HCT116 (cell line): Measurements from ENCODE around the gene KCNV2. TPM values are rescaled to one million over a fixed set of nuclear protein-coding genes. Genes with fewer than 3 reads are reported as not detected.

ENCODE experiments used
- ATAC-seq: fragments of 200-7000 bp; cut with Tn5 transposase; 2 replicates; pipeline ENCODE4 v1.9.1; 2020; ENCODE audit warnings: mild to moderate bottlenecking, moderate library complexity
- BruUV-seq: library from RNA; stranded (reverse); fragments of 400-500 nt; replicated peaks from 2 replicates; lab custom pipeline; 2021; lab: Mats Ljungman, UMichigan
- CTCF ChIA-PET: fragments of 300-600 bp; sonication (Branson Sonifier 250); formaldehyde crosslinking; loops from one replicate; lab custom pipeline; 2021; ENCODE audit warnings: antibody characterized with exemption; lab: Charles Lee
- POLR2A ChIA-PET: fragments of 300-600, 350-600 bp; sonication (Branson Sonifier 250); formaldehyde crosslinking; loops from one replicate; lab custom pipeline; 2021; ENCODE audit warnings: antibody characterized with exemption; lab: Charles Lee
- RAD21 ChIA-PET, 2 experiments: fragments of 300-600 bp; sonication (Branson Sonifier 250); formaldehyde crosslinking; loops; one replicate each; lab custom pipeline; 2023; ENCODE audit warnings: low total read pairs in 2 of 2; ENCODE audit not compliant: uncharacterized antibody in 2 of 2, unreplicated experiment in 2 of 2, low non-redundant PET in 1 of 2; lab: Charles Lee
- DNase-seq: peaks from one replicate; pipeline ENCODE4 v3.0.0-alpha.2; 2010; ENCODE audit warnings: low read depth, low spot score
- H2AFZ ChIP-seq: fragments of 200-600 bp; shearing (Covaris generic), sonication (generic); 2 replicates; pipeline ENCODE4 v1.6.1; 2017; ENCODE audit warnings: low read depth, mixed run types, mixed read lengths, antibody characterized with exemption, low read length; ENCODE audit not compliant: poor library complexity, severe bottlenecking
- H3K27ac ChIP-seq: 2 replicates; pipeline ENCODE4 v1.5.1; 2012; ENCODE audit warnings: low read depth, low read length
- H3K27me3 ChIP-seq: fragments of 200-600 bp; sonication (generic); 2 replicates; pipeline ENCODE4 v1.6.1; 2016; ENCODE audit warnings: mixed run types, low read length, mixed read lengths; ENCODE audit not compliant: insufficient read depth
- H3K36me3 ChIP-seq, 2 experiments: fragments of 200-500 bp in 1 of 2; fragments of 200-600 bp in 1 of 2; sonication (Bioruptor generic) in 1 of 2; sonication (generic) in 1 of 2; 2 replicates each; pipeline versions ENCODE4 v1.5.1 to v1.6.1; 2014 to 2016; ENCODE audit warnings: low read length in 2 of 2, inconsistent platforms in 1 of 2, mixed read lengths in 1 of 2, mixed run types in 1 of 2; ENCODE audit not compliant: insufficient read depth in 2 of 2, control insufficient read depth in 1 of 2
- H3K4me1 ChIP-seq, 2 experiments: fragments of 200-600 bp in 1 of 2; sonication (generic) in 1 of 2; 2 replicates each; pipeline versions ENCODE4 v1.5.1 to v1.6.1; 2012 to 2017; ENCODE audit warnings: low read length in 2 of 2, inconsistent platforms in 1 of 2, mild to moderate bottlenecking in 1 of 2, mixed read lengths in 1 of 2, mixed run types in 1 of 2, moderate library complexity in 1 of 2; ENCODE audit not compliant: insufficient read depth in 2 of 2, control insufficient read depth in 1 of 2
- H3K4me2 ChIP-seq: fragments of 200-600 bp; sonication (generic); 2 replicates; pipeline ENCODE4 v1.6.1; 2017; ENCODE audit warnings: mixed run types, low read length, mixed read lengths
- H3K4me3 ChIP-seq, 2 experiments: fragments of 200-600 bp in 1 of 2; sonication (generic) in 1 of 2; replicated peaks in 1 of 2; 2 replicates each; pipeline ENCODE4 v1.5.1; 2011 to 2016; ENCODE audit warnings: low read length in 2 of 2, control low read depth in 1 of 2, low read depth in 1 of 2, mild to moderate bottlenecking in 1 of 2, mixed read lengths in 1 of 2, mixed run types in 1 of 2
- H3K79me2 ChIP-seq: fragments of 200-600 bp; sonication (generic); 2 replicates; pipeline ENCODE4 v1.6.1; 2017; ENCODE audit warnings: mild to moderate bottlenecking, mixed run types, low read length, moderate library complexity, mixed read lengths; ENCODE audit not compliant: insufficient read depth
- H3K9ac ChIP-seq: fragments of 200-600 bp; sonication (generic); 2 replicates; pipeline ENCODE4 v1.6.1; 2016; ENCODE audit warnings: low read length, mixed read lengths
- H3K9me2 ChIP-seq: fragments of 200-600 bp; sonication (generic), shearing (Covaris generic); 2 replicates; pipeline ENCODE4 v1.6.1; 2017; ENCODE audit warnings: mixed run types, mild to moderate bottlenecking, moderate library complexity; ENCODE audit not compliant: insufficient read depth
- H3K9me3 ChIP-seq, 2 experiments: fragments of 200-500 bp in 1 of 2; fragments of 200-600 bp in 1 of 2; sonication (Bioruptor generic) in 1 of 2; sonication (generic) in 1 of 2; 2 replicates each; pipeline ENCODE4 v1.6.1; 2014 to 2017; ENCODE audit warnings: low read length in 2 of 2, mixed read lengths in 2 of 2, inconsistent platforms in 1 of 2, low read depth in 1 of 2, mild to moderate bottlenecking in 1 of 2, mixed run types in 1 of 2, moderate library complexity in 1 of 2; ENCODE audit not compliant: control insufficient read depth in 1 of 2, insufficient read depth in 1 of 2
- H4K20me1 ChIP-seq: fragments of 200-600 bp; sonication (generic), shearing (Covaris generic); 2 replicates; pipeline ENCODE4 v1.6.1; 2017; ENCODE audit warnings: mixed run types, mild to moderate bottlenecking, moderate library complexity; ENCODE audit not compliant: insufficient read depth
- ATF3 ChIP-seq: IDR thresholded peaks from 2 replicates; pipeline ENCODE4 v1.6.1; 2012
- CEBPB ChIP-seq: IDR thresholded peaks from 2 replicates; pipeline ENCODE4 v1.6.1; 2012; ENCODE audit warnings: low read depth
- EZH2phosphoT487 ChIP-seq: fragments of 200-600 bp; IDR thresholded peaks from 2 replicates; pipeline ENCODE4 v1.6.1; 2018; ENCODE audit warnings: antibody characterized with exemption, borderline replicate concordance
- POLR2A ChIP-seq: IDR thresholded peaks from 2 replicates; pipeline ENCODE4 v1.7.0; 2011; ENCODE audit warnings: borderline replicate concordance; ENCODE audit not compliant: insufficient read depth, insufficient read length; ENCODE audit errors: extremely low read depth
- POLR2AphosphoS5 ChIP-seq: IDR thresholded peaks from 2 replicates; pipeline ENCODE4 v1.6.1; 2011; ENCODE audit warnings: mild to moderate bottlenecking, low read depth, low read length, moderate library complexity
- REST ChIP-seq: IDR thresholded peaks from 2 replicates; pipeline ENCODE4 v1.6.1; 2012; ENCODE audit warnings: low read depth
- SIN3A ChIP-seq: IDR thresholded peaks from 2 replicates; pipeline ENCODE4 v1.6.1; 2012; ENCODE audit warnings: low read depth
- ZFX ChIP-seq: fragments of 450-650 bp; IDR thresholded peaks from 2 replicates; pipeline ENCODE4 v1.6.1; 2017
- intact Hi-C: fragments of 100-400 bp; cut with micrococcal nuclease; formaldehyde crosslinking; loops from 2 replicates; pipeline ENCODE4 v1.10.0; 2022
- total RNA-seq: library from RNA; stranded (reverse); gene quantifications from one replicate; pipeline ENCODE4 v1.2.1, GENCODE V29; 2021; ENCODE audit not compliant: unreplicated experiment

The KCNV2 gene
- total RNA-seq, 1 experiment from 2014 or later = not detected

GRCh38 chr9:2730971-2731370 is 13.7 kb downstream of the KCNV2 start:
- Histone ChIP-seq H3K27me3 (no peaks in the 10 kb centered on the region), H3K9me2 (no peaks in the 10 kb centered on the region), H3K27ac (no peak overlapping the region), H3K9ac (no peak overlapping the region), H3K4me1 (peaks cover 0 to 15% of the 10 kb centered on the region in 2 experiments; a peak in 1 of 4 replicates), H3K4me2 (no peak overlapping the region), H3K9me3 (no peaks in the 10 kb centered on the region), H3K36me3 (no peaks in the 10 kb centered on the region), H2AFZ (no peak overlapping the region), H3K4me3 (no peak overlapping the region), H3K79me2 (no peaks in the 10 kb centered on the region), H4K20me1 (no peaks in the 10 kb centered on the region)
- no peak for ATAC-seq
- ChIA-PET POLR2A (no interaction called here), CTCF (no interaction called here), RAD21 (no interaction called here)
- TF ChIP-seq ZFX = no peak
- no peak for TF ChIP-seq POLR2AphosphoS5
- no peak for TF ChIP-seq SIN3A
- no peak for TF ChIP-seq ATF3
- no peak for TF ChIP-seq EZH2phosphoT487
- TF ChIP-seq CEBPB = no peak
- TF ChIP-seq REST = no peak
- TF ChIP-seq POLR2A = no peak
- BruUV-seq = no TSS peak
- no peak for DNase-seq
- intact Hi-C loops = no loop called here
